HG03175 (cell line): ENCODE data around the gene DNAH8.

Source experiments
- ATAC-seq: cut with Tn5 transposase; IDR thresholded peaks from one replicate; pipeline ENCODE4 v1.9.1; 2021; ENCODE audit warnings: mild to moderate bottlenecking, moderate library complexity; ENCODE audit not compliant: unreplicated experiment

DNAH8 gene

GRCh38 chr6:39005774-39006173 lies 290.7 kb downstream of the DNAH8 start:
- no peak for ATAC-seq

- no peak for ATAC-seq
Observed at GRCh38 chr6:39007575-39007974, 292.5 kb downstream of the DNAH8 start.

- no peak for ATAC-seq
Observed at GRCh38 chr6:39008737-39009136, 293.6 kb downstream of the DNAH8 start.

- ATAC-seq, result no peak
Observed at GRCh38 chr6:39009476-39009875, 294.4 kb downstream of the DNAH8 start.

GRCh38 chr6:39016839-39017546 lies 301.9 kb downstream of the DNAH8 start:
- no peak for ATAC-seq

GRCh38 chr6:39017547-39017880 lies 302.4 kb downstream of the DNAH8 start:
- ATAC-seq, result no peak

GRCh38 chr6:39018103-39018502 lies 303.0 kb downstream of the DNAH8 start:
- ATAC-seq, result no peak

- ATAC-seq, result no peak
Observed at GRCh38 chr6:39020136-39020535, 305.0 kb downstream of the DNAH8 start.

GRCh38 chr6:39021041-39021440 lies 305.9 kb downstream of the DNAH8 start:
- ATAC-seq, result no peak

- no peak for ATAC-seq
Observed at GRCh38 chr6:39021779-39022178, 306.7 kb downstream of the DNAH8 start.

- no peak for ATAC-seq
Observed at GRCh38 chr6:39026175-39026574, 311.1 kb downstream of the DNAH8 start.

GRCh38 chr6:39029156-39030011 lies 314.3 kb downstream of the DNAH8 start:
- peak; percentile 60 for ATAC-seq

GRCh38 chr6:39035681-39036080 lies 320.6 kb downstream of the DNAH8 start:
- ATAC-seq, result no peak

- no peak for ATAC-seq
Observed at GRCh38 chr6:39037082-39037508, 322.0 kb downstream of the DNAH8 start.

GRCh38 chr6:39037707-39038106 lies 322.6 kb downstream of the DNAH8 start:
- no peak for ATAC-seq

GRCh38 chr6:39040080-39040673 lies 325.1 kb downstream of the DNAH8 start:
- no peak for ATAC-seq

GRCh38 chr6:39041072-39041471 lies 326.0 kb downstream of the DNAH8 start:
- ATAC-seq, result no peak

GRCh38 chr6:39043776-39044175 lies 328.7 kb downstream of the DNAH8 start:
- ATAC-seq, result no peak

- ATAC-seq, result no peak
Observed at GRCh38 chr6:39044181-39044580, 329.1 kb downstream of the DNAH8 start.

- ATAC-seq, result no peak
Observed at GRCh38 chr6:39047434-39048327, 332.6 kb downstream of the DNAH8 start.
